Neural crest cell (in vitro differentiated cells): ENCODE results near the gene MYO10. TPM values are rescaled to one million over a fixed set of nuclear protein-coding genes. Genes with fewer than 3 reads are reported as not detected.

ENCODE experiments used
- DNase-seq: peaks from one replicate; pipeline ENCODE4 v3.0.0; 2021; ENCODE audit warnings: low read depth, mixed read lengths, low spot score
- H3K27ac Mint-ChIP-seq: one replicate; pipeline ENCODE4 v1.8.0; 2021; ENCODE audit warnings: mild to moderate bottlenecking, mixed read lengths; ENCODE audit not compliant: unreplicated experiment
- H3K27me3 Mint-ChIP-seq: 2 replicates; pipeline ENCODE4 v1.8.0; 2021; ENCODE audit warnings: low read depth, mild to moderate bottlenecking, mixed read lengths
- H3K36me3 Mint-ChIP-seq: 2 replicates; pipeline ENCODE4 v1.8.0; 2021; ENCODE audit warnings: low read depth, mild to moderate bottlenecking, mixed read lengths
- H3K4me1 Mint-ChIP-seq: 2 replicates; pipeline ENCODE4 v1.8.0; 2021; ENCODE audit warnings: mixed read lengths
- H3K4me3 Mint-ChIP-seq: one replicate; pipeline ENCODE4 v1.8.0; 2021; ENCODE audit warnings: mild to moderate bottlenecking, mixed read lengths
- H3K9me3 Mint-ChIP-seq: 2 replicates; pipeline ENCODE4 v1.8.0; 2021; ENCODE audit warnings: mixed read lengths
- total RNA-seq: library from RNA; stranded (reverse); gene quantifications from 2 replicates; pipeline ENCODE4 v1.2.1, GENCODE V29; 2021
- TF ChIP-seq, protein P1 (sequence below): fragments of 200-600 bp; sonication (generic); conservative IDR thresholded peaks from 2 replicates; pipeline ENCODE4 v1.5.0; 2021; ENCODE audit warnings: antibody characterized with exemption, mild to moderate bottlenecking

MYO10 gene
- total RNA-seq, 1 donor from 2014 or later = 94.4 TPM

DNA sequence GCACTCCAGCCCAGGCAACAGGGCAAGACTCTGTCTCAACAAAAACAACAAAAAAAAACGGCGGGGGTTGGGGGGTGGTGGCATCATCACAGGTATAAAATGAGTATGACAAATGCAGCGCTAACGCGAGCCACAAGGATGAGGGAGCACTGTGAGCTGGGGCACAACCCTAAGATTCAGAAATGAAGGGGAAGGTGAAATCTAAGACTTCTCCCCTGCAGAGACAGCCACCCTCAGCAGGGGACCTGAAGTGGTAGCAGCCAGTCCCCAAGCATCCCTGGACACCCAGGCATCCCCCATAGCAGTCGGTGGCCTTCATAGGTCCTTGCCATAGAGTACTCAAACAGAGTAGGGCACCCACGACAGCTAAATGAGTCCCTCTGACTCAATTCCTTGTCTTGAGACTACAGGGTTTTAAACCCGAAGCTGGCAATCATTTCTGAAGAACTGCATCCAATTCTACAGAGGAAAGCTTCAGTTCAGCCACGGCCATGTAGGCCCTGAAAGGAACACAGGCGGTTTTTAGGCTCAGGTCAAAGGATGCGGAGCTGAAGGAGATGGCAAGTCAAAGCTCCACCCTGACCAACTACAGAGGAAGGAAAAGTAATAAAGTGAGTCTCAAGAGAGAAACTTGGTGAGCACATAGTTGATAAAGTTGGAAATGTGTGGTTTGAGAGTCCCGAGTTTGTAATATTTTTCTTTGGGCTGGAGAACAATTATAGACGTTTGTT lies 50.3 kb downstream of the MYO10 start:
- TF ChIP-seq, protein P1, sequence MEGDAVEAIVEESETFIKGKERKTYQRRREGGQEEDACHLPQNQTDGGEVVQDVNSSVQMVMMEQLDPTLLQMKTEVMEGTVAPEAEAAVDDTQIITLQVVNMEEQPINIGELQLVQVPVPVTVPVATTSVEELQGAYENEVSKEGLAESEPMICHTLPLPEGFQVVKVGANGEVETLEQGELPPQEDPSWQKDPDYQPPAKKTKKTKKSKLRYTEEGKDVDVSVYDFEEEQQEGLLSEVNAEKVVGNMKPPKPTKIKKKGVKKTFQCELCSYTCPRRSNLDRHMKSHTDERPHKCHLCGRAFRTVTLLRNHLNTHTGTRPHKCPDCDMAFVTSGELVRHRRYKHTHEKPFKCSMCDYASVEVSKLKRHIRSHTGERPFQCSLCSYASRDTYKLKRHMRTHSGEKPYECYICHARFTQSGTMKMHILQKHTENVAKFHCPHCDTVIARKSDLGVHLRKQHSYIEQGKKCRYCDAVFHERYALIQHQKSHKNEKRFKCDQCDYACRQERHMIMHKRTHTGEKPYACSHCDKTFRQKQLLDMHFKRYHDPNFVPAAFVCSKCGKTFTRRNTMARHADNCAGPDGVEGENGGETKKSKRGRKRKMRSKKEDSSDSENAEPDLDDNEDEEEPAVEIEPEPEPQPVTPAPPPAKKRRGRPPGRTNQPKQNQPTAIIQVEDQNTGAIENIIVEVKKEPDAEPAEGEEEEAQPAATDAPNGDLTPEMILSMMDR = no peak
- Mint-ChIP-seq H3K27ac (no peak overlapping the region), H3K9me3 (peaks cover 5% of the 10 kb centered on the region), H3K36me3 (no peaks in the 10 kb centered on the region), H3K27me3 (no peaks in the 10 kb centered on the region), H3K4me3 (no peak overlapping the region), H3K4me1 (peaks cover 63% of the 10 kb centered on the region)
- DNase-seq = no peak

DNA sequence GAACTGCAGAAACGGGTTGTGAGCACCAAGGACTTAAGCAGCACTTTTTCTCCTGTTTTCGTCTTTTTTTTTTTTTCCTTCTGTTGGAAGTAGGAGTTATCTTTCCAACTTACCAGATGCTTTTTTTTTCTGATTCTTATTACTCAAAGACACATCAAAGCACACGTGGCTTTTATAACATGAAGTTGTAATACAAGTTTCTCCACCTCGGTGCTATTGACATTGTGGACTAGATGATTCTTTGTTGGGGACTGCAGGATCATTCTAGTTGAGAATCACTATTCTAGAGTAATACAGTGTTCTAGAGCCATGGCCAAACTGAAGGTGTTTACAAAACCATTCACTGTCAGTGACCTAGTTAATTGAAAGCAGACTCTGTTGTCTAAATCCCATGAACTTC lies 51.5 kb downstream of the MYO10 start:
- Mint-ChIP-seq H3K27ac (no peak overlapping the region), H3K4me1 (peaks cover 60% of the 10 kb centered on the region), H3K27me3 (no peaks in the 10 kb centered on the region), H3K4me3 (no peak overlapping the region), H3K9me3 (peaks cover 5% of the 10 kb centered on the region), H3K36me3 (no peaks in the 10 kb centered on the region)
- TF ChIP-seq, protein P1 = no peak
- no peak for DNase-seq

DNA sequence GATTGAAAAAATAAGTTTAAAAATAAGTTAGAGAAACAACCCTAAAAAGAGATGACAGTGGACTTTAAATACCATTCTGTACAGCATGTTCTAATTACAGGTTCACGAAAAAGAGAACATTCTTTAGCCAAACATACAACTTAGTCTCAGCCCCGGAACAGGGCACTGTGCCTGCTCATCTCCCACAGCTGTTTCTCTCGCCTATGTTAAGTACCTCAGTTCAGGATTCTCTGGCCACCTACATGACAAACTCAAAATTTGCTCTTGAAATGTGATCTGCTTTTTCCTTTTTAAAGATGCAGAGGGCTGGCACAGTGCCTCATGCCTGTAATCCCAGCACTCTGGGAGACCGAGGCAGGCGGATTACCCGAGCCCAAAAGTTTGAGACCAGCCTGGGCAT lies 52.3 kb downstream of the MYO10 start:
- Mint-ChIP-seq H3K27ac (no peak overlapping the region), H3K36me3 (no peaks in the 10 kb centered on the region), H3K4me1 (peaks cover 60% of the 10 kb centered on the region), H3K4me3 (no peak overlapping the region), H3K9me3 (peaks cover 5% of the 10 kb centered on the region), H3K27me3 (no peaks in the 10 kb centered on the region)
- TF ChIP-seq, protein P1 = no peak
- DNase-seq = no peak

DNA sequence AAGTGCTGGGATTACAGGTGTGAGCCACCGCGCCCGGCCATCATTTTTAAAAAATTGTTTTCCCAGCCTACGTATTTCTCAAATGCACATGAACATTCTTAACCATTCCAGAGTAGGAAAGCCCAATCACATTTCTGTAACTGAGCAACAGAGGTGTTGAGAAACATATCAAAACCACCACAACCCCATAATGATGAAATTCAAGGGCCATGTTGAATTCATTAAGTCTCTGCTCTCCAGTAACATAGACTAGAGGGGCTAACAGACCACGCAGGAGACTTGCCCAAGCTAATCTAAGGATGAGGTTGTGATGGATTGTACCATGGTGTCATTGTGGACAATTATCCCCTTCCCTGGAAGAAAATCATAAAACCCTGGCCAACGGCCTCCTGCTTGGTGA lies 52.9 kb downstream of the MYO10 start:
- H3K27ac Mint-ChIP-seq = no peak overlapping the region
- DNase-seq = no peak
- TF ChIP-seq, protein P1 = no peak
- H3K4me3 Mint-ChIP-seq = no peak overlapping the region
- H3K4me1 Mint-ChIP-seq = peaks cover 60% of the 10 kb centered on the region
- H3K36me3 Mint-ChIP-seq = peaks cover 2% of the 10 kb centered on the region
- no peaks in the 10 kb centered on the region for H3K27me3 Mint-ChIP-seq
- peaks cover 5% of the 10 kb centered on the region for H3K9me3 Mint-ChIP-seq

DNA sequence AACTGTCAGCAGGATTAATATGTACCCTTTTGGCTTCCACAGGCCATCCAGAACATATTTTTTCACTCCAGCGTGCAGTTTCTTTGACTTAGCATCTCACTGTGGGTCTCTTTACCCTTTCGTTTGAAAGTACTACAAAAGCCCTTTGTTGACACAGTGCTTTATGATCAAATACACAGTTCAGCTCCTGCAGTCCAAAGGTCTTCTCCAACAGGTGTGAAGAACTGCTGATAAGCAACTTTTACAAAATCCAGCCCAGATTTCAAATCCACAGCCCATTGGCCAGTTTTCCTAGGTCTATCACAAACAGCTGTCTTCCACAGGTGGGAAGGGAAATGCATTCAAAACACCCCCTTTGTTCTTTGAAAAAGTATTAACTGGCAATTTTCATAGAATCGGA lies 54.8 kb downstream of the MYO10 start:
- H3K36me3 Mint-ChIP-seq = peaks cover 8% of the 10 kb centered on the region
- H3K4me1 Mint-ChIP-seq = peaks cover 51% of the 10 kb centered on the region
- H3K27ac Mint-ChIP-seq = no peak overlapping the region
- DNase-seq = no peak
- no peak overlapping the region for H3K4me3 Mint-ChIP-seq
- TF ChIP-seq, protein P1 = no peak
- no peaks in the 10 kb centered on the region for H3K27me3 Mint-ChIP-seq
- H3K9me3 Mint-ChIP-seq = no peaks in the 10 kb centered on the region
